HCT116 (cell line): ENCODE measurements around the gene RRM1. TPM values are rescaled to one million over a fixed set of nuclear protein-coding genes. Genes with fewer than 3 reads are reported as not detected.

Experiments
- ATAC-seq: fragments of 200-7000 bp; cut with Tn5 transposase; 2 replicates; pipeline ENCODE4 v1.9.1; 2020; ENCODE audit warnings: mild to moderate bottlenecking, moderate library complexity
- BruUV-seq: library from RNA; stranded (reverse); fragments of 400-500 nt; replicated peaks from 2 replicates; lab custom pipeline; 2021; lab: Mats Ljungman, UMichigan
- CTCF ChIA-PET: fragments of 300-600 bp; sonication (Branson Sonifier 250); formaldehyde crosslinking; loops from one replicate; lab custom pipeline; 2021; ENCODE audit warnings: antibody characterized with exemption; lab: Charles Lee
- POLR2A ChIA-PET: fragments of 300-600, 350-600 bp; sonication (Branson Sonifier 250); formaldehyde crosslinking; loops from one replicate; lab custom pipeline; 2021; ENCODE audit warnings: antibody characterized with exemption; lab: Charles Lee
- RAD21 ChIA-PET, 2 experiments: fragments of 300-600 bp; sonication (Branson Sonifier 250); formaldehyde crosslinking; loops; one replicate each; lab custom pipeline; 2023; ENCODE audit warnings: low total read pairs in 2 of 2; ENCODE audit not compliant: uncharacterized antibody in 2 of 2, unreplicated experiment in 2 of 2, low non-redundant PET in 1 of 2; lab: Charles Lee
- DNase-seq: peaks from one replicate; pipeline ENCODE4 v3.0.0-alpha.2; 2010; ENCODE audit warnings: low read depth, low spot score
- H2AFZ ChIP-seq: fragments of 200-600 bp; shearing (Covaris generic), sonication (generic); 2 replicates; pipeline ENCODE4 v1.6.1; 2017; ENCODE audit warnings: low read depth, mixed run types, mixed read lengths, antibody characterized with exemption, low read length; ENCODE audit not compliant: poor library complexity, severe bottlenecking
- H3K27ac ChIP-seq: 2 replicates; pipeline ENCODE4 v1.5.1; 2012; ENCODE audit warnings: low read depth, low read length
- H3K27me3 ChIP-seq: fragments of 200-600 bp; sonication (generic); 2 replicates; pipeline ENCODE4 v1.6.1; 2016; ENCODE audit warnings: mixed run types, low read length, mixed read lengths; ENCODE audit not compliant: insufficient read depth
- H3K36me3 ChIP-seq, 2 experiments: fragments of 200-500 bp in 1 of 2; fragments of 200-600 bp in 1 of 2; sonication (Bioruptor generic) in 1 of 2; sonication (generic) in 1 of 2; 2 replicates each; pipeline versions ENCODE4 v1.5.1 to v1.6.1; 2014 to 2016; ENCODE audit warnings: low read length in 2 of 2, inconsistent platforms in 1 of 2, mixed read lengths in 1 of 2, mixed run types in 1 of 2; ENCODE audit not compliant: insufficient read depth in 2 of 2, control insufficient read depth in 1 of 2
- H3K4me1 ChIP-seq, 2 experiments: fragments of 200-600 bp in 1 of 2; sonication (generic) in 1 of 2; 2 replicates each; pipeline versions ENCODE4 v1.5.1 to v1.6.1; 2012 to 2017; ENCODE audit warnings: low read length in 2 of 2, inconsistent platforms in 1 of 2, mild to moderate bottlenecking in 1 of 2, mixed read lengths in 1 of 2, mixed run types in 1 of 2, moderate library complexity in 1 of 2; ENCODE audit not compliant: insufficient read depth in 2 of 2, control insufficient read depth in 1 of 2
- H3K4me2 ChIP-seq: fragments of 200-600 bp; sonication (generic); 2 replicates; pipeline ENCODE4 v1.6.1; 2017; ENCODE audit warnings: mixed run types, low read length, mixed read lengths
- H3K4me3 ChIP-seq, 2 experiments: fragments of 200-600 bp in 1 of 2; sonication (generic) in 1 of 2; replicated peaks in 1 of 2; 2 replicates each; pipeline ENCODE4 v1.5.1; 2011 to 2016; ENCODE audit warnings: low read length in 2 of 2, control low read depth in 1 of 2, low read depth in 1 of 2, mild to moderate bottlenecking in 1 of 2, mixed read lengths in 1 of 2, mixed run types in 1 of 2
- H3K79me2 ChIP-seq: fragments of 200-600 bp; sonication (generic); 2 replicates; pipeline ENCODE4 v1.6.1; 2017; ENCODE audit warnings: mild to moderate bottlenecking, mixed run types, low read length, moderate library complexity, mixed read lengths; ENCODE audit not compliant: insufficient read depth
- H3K9ac ChIP-seq: fragments of 200-600 bp; sonication (generic); 2 replicates; pipeline ENCODE4 v1.6.1; 2016; ENCODE audit warnings: low read length, mixed read lengths
- H3K9me2 ChIP-seq: fragments of 200-600 bp; sonication (generic), shearing (Covaris generic); 2 replicates; pipeline ENCODE4 v1.6.1; 2017; ENCODE audit warnings: mixed run types, mild to moderate bottlenecking, moderate library complexity; ENCODE audit not compliant: insufficient read depth
- H3K9me3 ChIP-seq, 2 experiments: fragments of 200-500 bp in 1 of 2; fragments of 200-600 bp in 1 of 2; sonication (Bioruptor generic) in 1 of 2; sonication (generic) in 1 of 2; 2 replicates each; pipeline ENCODE4 v1.6.1; 2014 to 2017; ENCODE audit warnings: low read length in 2 of 2, mixed read lengths in 2 of 2, inconsistent platforms in 1 of 2, low read depth in 1 of 2, mild to moderate bottlenecking in 1 of 2, mixed run types in 1 of 2, moderate library complexity in 1 of 2; ENCODE audit not compliant: control insufficient read depth in 1 of 2, insufficient read depth in 1 of 2
- H4K20me1 ChIP-seq: fragments of 200-600 bp; sonication (generic), shearing (Covaris generic); 2 replicates; pipeline ENCODE4 v1.6.1; 2017; ENCODE audit warnings: mixed run types, mild to moderate bottlenecking, moderate library complexity; ENCODE audit not compliant: insufficient read depth
- CTCF ChIP-seq, 3 experiments: fragments of 200-600 bp in 1 of 3; sonication (generic) in 1 of 3; IDR thresholded peaks in 2 of 3; conservative IDR thresholded peaks in 1 of 3; 2 replicates each; pipeline ENCODE4 v1.5.1; 2012 to 2017; ENCODE audit warnings: low read depth in 2 of 3, low read length in 2 of 3, antibody characterized with exemption in 1 of 3, borderline replicate concordance in 1 of 3, control low read depth in 1 of 3, mild to moderate bottlenecking in 1 of 3, mixed read lengths in 1 of 3, mixed run types in 1 of 3, moderate library complexity in 1 of 3; ENCODE audit not compliant: insufficient read depth in 1 of 3
- EGR1 ChIP-seq: IDR thresholded peaks from 2 replicates; pipeline ENCODE4 v1.6.1; 2012; ENCODE audit warnings: low read depth
- JUND ChIP-seq: IDR thresholded peaks from 2 replicates; pipeline ENCODE4 v1.6.1; 2012
- POLR2AphosphoS5 ChIP-seq: IDR thresholded peaks from 2 replicates; pipeline ENCODE4 v1.6.1; 2011; ENCODE audit warnings: mild to moderate bottlenecking, low read depth, low read length, moderate library complexity
- RAD21 ChIP-seq: IDR thresholded peaks from 2 replicates; pipeline ENCODE4 v1.6.1; 2012; ENCODE audit warnings: low read depth, mild to moderate bottlenecking
- REST ChIP-seq: IDR thresholded peaks from 2 replicates; pipeline ENCODE4 v1.6.1; 2012; ENCODE audit warnings: low read depth
- SP1 ChIP-seq: IDR thresholded peaks from 2 replicates; pipeline ENCODE4 v1.6.1; 2012; ENCODE audit warnings: low read depth
- SRF ChIP-seq: IDR thresholded peaks from 2 replicates; pipeline ENCODE4 v1.6.1; 2012; ENCODE audit warnings: low read depth
- TCF7L2 ChIP-seq: IDR thresholded peaks from 2 replicates; pipeline ENCODE4 v1.7.0; 2011; ENCODE audit warnings: borderline replicate concordance, inconsistent platforms; ENCODE audit not compliant: insufficient read depth, insufficient read length; ENCODE audit errors: extremely low read depth
- intact Hi-C: fragments of 100-400 bp; cut with micrococcal nuclease; formaldehyde crosslinking; loops from 2 replicates; pipeline ENCODE4 v1.10.0; 2022
- total RNA-seq: library from RNA; stranded (reverse); gene quantifications from one replicate; pipeline ENCODE4 v1.2.1, GENCODE V29; 2021; ENCODE audit not compliant: unreplicated experiment

Gene RRM1
- total RNA-seq, 1 experiment from 2014 or later: 134 TPM

GRCh38 chr11:4095509-4096230 is 1.1 kb downstream of the RRM1 start:
- Histone ChIP-seq H3K9me2 (no peaks in the 10 kb centered on the region), H3K9me3 (no peaks in the 10 kb centered on the region), H3K27ac (peak overlapping the region; percentile 71), H2AFZ (no peak overlapping the region), H3K9ac (peak overlapping the region; percentile 96), H4K20me1 (no peaks in the 10 kb centered on the region; the same call in 1 of the 2 replicates), H3K4me2 (peak overlapping the region; percentile 94), H3K36me3 (no peaks in the 10 kb centered on the region), H3K4me3 (peak overlapping the region; percentile 90 to 96), H3K79me2 (peaks cover 57% of the 10 kb centered on the region), H3K27me3 (no peaks in the 10 kb centered on the region), H3K4me1 (peaks cover 9 to 19% of the 10 kb centered on the region in 2 experiments; a peak in 3 of 4 replicates)
- TSS peak; percentile 68 for BruUV-seq
- DNase-seq: no peak
- ChIA-PET RAD21 (no interaction called here), CTCF (no interaction called here), POLR2A (no interaction called here)
- no peak for TF ChIP-seq JUND
- 0 out of 6 replicates have a peak, but pooled peaks of 1 of the 3 experiments have one; percentile 6 for TF ChIP-seq CTCF (IDR thresholded peaks at IDR 0.05 in 2 of 3, conservative IDR thresholded peaks at IDR 0.05 in 1 of 3; ENCODE audit: borderline replicate concordance in 1 of 3, insufficient read depth in 1 of 3, low read depth in 2 of 3, low read length in 2 of 3)
- no peak for ATAC-seq
- intact Hi-C loops: no loop called here

GRCh38 chr11:4098026-4098621 is 3.5 kb downstream of the RRM1 start:
- Histone ChIP-seq H3K27ac (no peak overlapping the region), H3K4me2 (no peak overlapping the region), H3K4me1 (peaks cover 9 to 19% of the 10 kb centered on the region in 2 experiments; a peak in 3 of 4 replicates), H3K27me3 (no peaks in the 10 kb centered on the region), H3K36me3 (peaks cover 0 to 6% of the 10 kb centered on the region in 2 experiments; a peak in 2 of 4 replicates), H2AFZ (no peak overlapping the region), H3K79me2 (peaks cover 79% of the 10 kb centered on the region), H3K9ac (no peak overlapping the region), H4K20me1 (no peaks in the 10 kb centered on the region; the same call in 1 of the 2 replicates), H3K9me2 (no peaks in the 10 kb centered on the region), H3K9me3 (no peaks in the 10 kb centered on the region), H3K4me3 (no peak overlapping the region)
- intact Hi-C loops: no loop called here
- CTCF ChIA-PET: no interaction called here
- RAD21 ChIA-PET: no interaction called here
- DNase-seq: no peak
- POLR2A ChIA-PET: no interaction called here
- ATAC-seq: no peak
- BruUV-seq: no TSS peak
- TF ChIP-seq SRF (no peak), CTCF (IDR thresholded peaks at IDR 0.05 in 2 of 3, conservative IDR thresholded peaks at IDR 0.05 in 1 of 3; ENCODE audit: borderline replicate concordance in 1 of 3, insufficient read depth in 1 of 3, low read depth in 2 of 3, low read length in 2 of 3) (no peak), REST (no peak), POLR2AphosphoS5 (no peak), SP1 (no peak), EGR1 (no peak), RAD21 (no peak), TCF7L2 (no peak)
